Measurements from ENCODE around the gene OR52E4.

The OR52E4 gene

GRCh38 chr11:5880329-5880728, at the start of gene OR52E4:
Gene OR52E4 (plus strand): TSS chr11:5880629. CDS start chr11:5884293, 3,664 bp downstream.
- DNase-seq, result no peak

GRCh38 chr11:5831196-5831829, 49.1 kb upstream of the OR52E4 start:
- no peak for DNase-seq

GRCh38 chr11:5833446-5833845, 47.0 kb upstream of the OR52E4 start:
- no peak for DNase-seq

- no peak for DNase-seq
Measured at GRCh38 chr11:5837695-5838094, 42.7 kb upstream of the OR52E4 start.

- no peak for DNase-seq
Measured at GRCh38 chr11:5841797-5842196, 38.6 kb upstream of the OR52E4 start, which contains the start of gene OR52E6. Gene OR52E6 (minus strand): TSS chr11:5841897. CDS start chr11:5841897, 0 bp downstream.

GRCh38 chr11:5846701-5847100, 33.7 kb upstream of the OR52E4 start:
- no peak for DNase-seq

GRCh38 chr11:5847711-5848110, 32.7 kb upstream of the OR52E4 start:
- DNase-seq, result no peak

GRCh38 chr11:5851002-5851401, 29.4 kb upstream of the OR52E4 start:
- no peak for DNase-seq

GRCh38 chr11:5857590-5857989, 22.8 kb upstream of the OR52E4 start, which contains the start of gene OR52E8:
Gene OR52E8 (minus strand): TSS chr11:5857690. CDS start chr11:5857690, 0 bp downstream.
- DNase-seq, result no peak

- DNase-seq, result no peak
Measured at GRCh38 chr11:5865826-5866225, 14.6 kb upstream of the OR52E4 start.

GRCh38 chr11:5878564-5878963, 1.9 kb upstream of the OR52E4 start:
- DNase-seq, result no peak

- no peak for DNase-seq
Measured at GRCh38 chr11:5881756-5882155, 1.3 kb downstream of the OR52E4 start.

GRCh38 chr11:5887172-5887571, 6.7 kb downstream of the OR52E4 start:
- no peak for DNase-seq

- DNase-seq, result no peak
Measured at GRCh38 chr11:5887661-5888060, 7.2 kb downstream of the OR52E4 start.

- DNase-seq, result peak in 2 of 3 experiments; percentile 12 to 20
Measured at GRCh38 chr11:5891216-5891800, 10.9 kb downstream of the OR52E4 start.

GRCh38 chr11:5892908-5893307, 12.5 kb downstream of the OR52E4 start, which contains the start of gene OR52E5:
Gene OR52E5 (plus strand): TSS chr11:5893208. CDS start chr11:5900777, 7,569 bp downstream.
- DNase-seq, result no peak

- DNase-seq, result no peak
Measured at GRCh38 chr11:5899534-5899933, 19.1 kb downstream of the OR52E4 start.

- DNase-seq, result no peak
Measured at GRCh38 chr11:5910540-5910939, 30.1 kb downstream of the OR52E4 start.

GRCh38 chr11:5922749-5923426, 42.5 kb downstream of the OR52E4 start:
- DNase-seq, result no peak

GRCh38 chr11:5923427-5923776, 43.0 kb downstream of the OR52E4 start:
- DNase-seq, result no peak

- no peak for DNase-seq
Measured at GRCh38 chr11:5923794-5924193, 43.4 kb downstream of the OR52E4 start.

GRCh38 chr11:5928271-5928670, 47.8 kb downstream of the OR52E4 start:
- no peak for DNase-seq

GRCh38 chr11:5928811-5929210, 48.4 kb downstream of the OR52E4 start:
- DNase-seq, result no peak

All from NCI-H1417 (cell line).